Measurements from ENCODE around the gene ZNF792.

- TF ChIP-seq POLR2A (IDR thresholded peaks at IDR 0.05): no peak
- TF ChIP-seq CTCF (IDR thresholded peaks at IDR 0.05): no peak
- peak; percentile 72 to 77 for TF ChIP-seq POLR2AphosphoS5 (IDR thresholded peaks at IDR 0.05; ENCODE audit: insufficient read depth in 1 of 2, low read depth in 1 of 2)
Observed at GRCh38 chr19:34926685-34927375, 37.2 kb downstream of the ZNF792 start, which contains the start of gene ZNF30.

Data from vagina (tissue), 2 donors.